NCI-H2107 treated with DMSO at 0.1 percent for 48 hours (cell line): ENCODE results near the gene PPP1R14C.

Experiments
- DNase-seq: peaks from one replicate; lab custom pipeline; 2025; ENCODE audit not compliant: unreplicated experiment; lab: John Stamatoyannopoulos, UW

Gene PPP1R14C

DNA sequence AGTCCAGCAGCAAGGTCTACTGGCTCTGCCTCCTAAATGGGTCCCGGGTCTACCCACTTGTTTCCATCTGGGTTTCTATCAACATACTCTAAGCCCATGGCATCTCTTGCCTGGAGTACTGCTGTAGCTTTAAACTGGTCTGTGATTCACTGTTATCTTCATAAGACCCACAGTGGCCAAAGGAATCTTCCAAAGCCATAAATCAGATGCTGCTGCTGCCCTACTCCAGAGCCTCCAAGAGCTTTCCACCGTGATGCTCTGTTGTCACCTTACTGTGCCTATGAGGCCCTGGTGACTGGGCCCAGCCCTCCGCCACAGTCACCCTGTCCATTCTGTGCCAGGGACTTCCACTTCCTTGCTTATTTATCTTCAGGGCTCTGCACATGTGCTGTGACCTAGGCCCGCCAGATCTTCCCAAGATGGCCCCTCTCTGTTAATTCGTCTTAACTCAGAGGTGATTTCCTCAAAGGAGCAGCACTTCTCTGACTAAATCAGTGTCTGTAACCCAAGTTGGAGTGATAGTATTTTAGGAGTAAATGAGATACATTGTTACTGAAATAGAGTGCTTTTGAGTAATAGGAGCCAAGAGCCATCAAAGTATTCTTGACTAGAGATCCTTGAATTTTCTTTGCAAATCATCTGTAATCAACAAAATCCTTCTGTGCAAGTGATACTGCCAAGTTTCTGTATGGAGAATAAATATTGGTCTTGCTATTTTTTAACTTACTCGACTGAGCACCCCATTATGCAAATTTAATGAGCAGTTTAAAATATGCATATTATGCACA lies 102.5 kb downstream of the PPP1R14C start:
- no peak for DNase-seq

DNA sequence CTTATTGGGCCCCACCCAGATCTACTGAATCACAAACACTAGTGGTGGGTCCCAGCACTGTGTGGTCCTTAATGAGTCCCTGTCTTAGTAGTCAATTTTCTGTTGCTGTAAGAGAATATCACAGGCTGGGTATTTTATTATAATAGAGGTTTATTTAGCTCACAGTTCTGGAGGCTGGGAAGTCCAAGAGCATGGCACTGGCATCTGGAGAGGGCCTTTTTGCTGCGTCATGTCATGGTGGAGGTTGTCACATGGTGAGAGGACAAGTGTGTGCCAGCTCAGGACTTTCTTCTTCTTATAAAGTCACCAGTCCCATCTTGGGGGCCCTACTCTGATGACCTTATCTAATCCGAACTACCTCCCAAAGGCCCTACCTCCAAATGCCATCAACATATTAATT lies 105.0 kb downstream of the PPP1R14C start:
- no peak for DNase-seq

DNA sequence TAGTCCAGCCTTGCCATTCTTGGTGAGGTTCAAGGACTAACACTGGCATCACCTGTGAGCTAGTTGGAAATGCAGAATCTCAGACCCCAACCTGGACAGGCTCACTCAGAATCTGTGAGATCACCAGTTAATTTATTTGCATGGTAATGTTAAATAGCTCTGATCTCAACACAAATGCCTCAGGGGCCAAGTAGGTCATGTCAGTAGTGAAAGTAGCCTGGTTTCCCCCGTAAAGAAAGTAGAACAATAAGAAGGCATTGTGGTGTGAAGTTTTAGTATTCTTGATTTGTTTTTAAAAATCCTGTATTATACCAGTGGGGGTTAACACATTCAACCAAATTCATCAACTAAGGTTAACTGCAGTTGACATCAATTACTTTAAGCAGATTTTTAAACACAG lies 105.5 kb downstream of the PPP1R14C start:
- DNase-seq, result no peak

DNA sequence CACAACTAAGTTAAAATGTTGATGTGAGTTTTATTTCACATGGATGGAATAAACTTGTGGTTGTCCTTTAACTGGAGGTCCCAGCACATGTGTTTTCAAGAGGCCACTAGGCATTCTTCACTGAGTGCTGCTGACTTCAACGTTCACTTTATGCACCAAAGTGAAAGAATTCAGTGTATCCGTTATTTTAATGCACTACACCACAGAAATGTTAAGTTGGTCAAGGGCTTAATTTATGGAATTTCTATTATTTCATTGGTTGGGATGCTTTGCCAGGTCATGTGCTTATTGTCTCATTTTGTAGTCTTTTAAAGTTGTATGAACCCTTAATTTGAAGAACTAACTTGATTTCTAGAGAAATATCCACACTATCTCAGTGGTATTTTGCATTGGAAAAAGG lies 106.4 kb downstream of the PPP1R14C start:
- no peak for DNase-seq

DNA sequence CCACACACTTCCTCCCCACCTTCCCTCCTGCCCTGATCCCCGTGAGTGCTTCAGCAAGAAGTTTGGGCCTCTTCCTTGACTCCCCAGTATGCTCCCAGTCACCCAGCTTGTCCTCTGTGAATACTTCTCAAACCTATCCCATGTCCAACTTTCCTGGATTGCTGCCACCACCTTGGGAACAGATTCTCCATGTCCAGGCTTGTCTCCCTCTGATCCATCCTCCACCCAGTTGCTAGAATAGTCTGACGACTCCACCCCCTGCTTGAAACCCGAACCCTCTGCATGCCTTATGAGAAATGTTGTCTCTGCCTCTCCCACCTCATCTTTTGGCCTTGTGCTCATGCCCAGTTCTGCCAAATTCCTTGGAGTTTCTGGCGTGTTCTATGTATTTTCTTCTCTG lies 108.0 kb downstream of the PPP1R14C start:
- no peak for DNase-seq

DNA sequence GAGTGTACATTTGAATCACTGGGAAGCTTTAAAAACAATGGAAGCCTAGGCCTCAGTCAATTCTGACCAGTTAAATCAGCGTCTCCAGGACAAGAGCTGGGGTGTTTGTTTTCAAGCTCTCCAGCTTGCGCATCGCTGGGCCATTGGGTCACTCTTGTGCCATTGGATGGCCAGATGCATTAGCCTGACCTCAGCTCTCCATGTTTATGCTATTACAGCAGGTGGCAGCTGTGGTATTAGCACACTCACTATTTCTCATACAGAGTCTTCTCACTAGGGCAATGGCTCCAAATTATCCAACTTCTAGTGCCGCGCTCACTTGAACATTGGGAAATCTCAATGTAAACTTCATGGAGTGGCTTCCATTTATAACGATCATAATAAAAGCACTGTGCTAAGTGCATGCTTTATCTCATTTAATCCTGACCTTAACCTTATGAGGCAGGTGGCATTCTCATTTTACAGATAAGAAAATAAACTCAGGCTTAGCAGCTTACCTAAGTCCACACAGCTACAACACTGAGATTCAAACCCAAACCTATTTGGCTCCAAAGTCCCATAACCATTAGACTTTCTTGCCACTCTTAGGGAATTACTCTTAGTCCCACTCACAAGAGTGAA lies 108.8 kb downstream of the PPP1R14C start:
- no peak for DNase-seq

DNA sequence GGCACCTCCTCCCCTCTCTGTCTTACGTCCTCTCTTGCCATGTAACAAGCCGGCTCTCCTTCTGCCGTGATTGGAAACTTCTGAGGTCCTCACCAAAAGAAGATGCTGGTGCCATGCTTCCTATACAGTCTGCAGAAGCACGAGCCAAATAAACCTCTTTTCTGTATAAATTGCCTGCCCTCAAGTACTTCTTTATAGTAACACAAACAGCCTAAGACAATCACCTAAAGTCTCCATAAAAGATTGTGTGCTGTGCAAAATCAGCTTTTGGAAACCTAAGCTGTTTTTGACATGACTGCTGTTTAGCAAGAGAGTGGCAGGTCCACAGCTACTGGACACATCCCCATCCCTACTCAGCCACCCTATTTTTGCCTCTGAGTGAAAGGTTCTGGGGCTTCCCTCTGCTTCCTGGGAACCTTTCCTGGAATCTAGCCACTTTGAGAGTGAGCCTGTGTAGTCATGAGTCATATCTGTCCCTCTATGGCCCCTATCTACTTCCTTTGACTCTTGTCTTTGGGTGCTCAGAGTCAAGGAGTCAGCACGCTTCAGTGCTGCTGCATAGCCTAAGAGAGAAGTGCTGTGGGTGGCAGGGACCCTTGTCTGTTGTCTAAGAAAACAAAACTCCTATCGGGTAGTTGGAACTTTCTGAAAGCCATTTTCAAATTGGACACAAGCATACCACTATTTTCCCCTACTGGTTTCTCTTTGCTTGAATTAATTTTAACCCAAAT lies 110.0 kb downstream of the PPP1R14C start:
- DNase-seq, result no peak

DNA sequence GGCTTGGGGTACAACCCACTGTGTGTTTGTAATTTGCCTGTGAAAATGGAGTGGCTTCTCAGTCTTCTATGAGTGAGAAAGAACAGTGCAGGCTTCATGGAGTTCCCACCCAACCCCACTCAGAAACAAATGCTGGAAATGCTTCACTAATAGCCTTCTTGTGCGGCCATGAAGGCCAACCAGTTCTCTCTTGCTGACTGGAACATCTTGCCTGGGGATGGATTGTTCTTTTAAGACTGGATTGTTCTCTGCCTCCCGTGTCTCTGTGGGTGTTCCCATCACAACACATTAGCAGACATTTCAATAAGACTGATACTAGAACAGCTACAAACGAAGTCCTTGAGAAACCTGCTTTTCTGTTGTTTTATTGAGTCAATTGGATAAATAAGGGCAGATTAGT lies 110.6 kb downstream of the PPP1R14C start:
- no peak for DNase-seq

DNA sequence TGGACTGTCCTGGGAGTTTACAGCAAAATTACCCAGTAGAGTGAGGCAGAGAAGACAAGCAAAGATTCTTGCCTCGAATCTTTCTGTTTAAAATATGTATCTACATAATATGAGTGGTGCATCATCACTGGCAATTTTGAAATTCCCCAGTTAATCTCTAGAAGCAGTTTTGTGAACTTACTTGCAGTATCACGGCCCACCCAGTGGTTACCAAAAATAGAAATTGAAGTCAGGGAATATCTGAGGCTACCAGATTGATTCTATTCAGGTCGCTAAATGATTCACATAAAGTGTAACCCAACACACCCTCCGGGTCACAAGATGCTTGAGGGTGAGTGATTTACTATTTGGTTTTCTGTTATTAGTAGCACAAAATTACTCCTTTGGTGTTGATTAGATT lies 111.9 kb downstream of the PPP1R14C start:
- DNase-seq, result no peak

DNA sequence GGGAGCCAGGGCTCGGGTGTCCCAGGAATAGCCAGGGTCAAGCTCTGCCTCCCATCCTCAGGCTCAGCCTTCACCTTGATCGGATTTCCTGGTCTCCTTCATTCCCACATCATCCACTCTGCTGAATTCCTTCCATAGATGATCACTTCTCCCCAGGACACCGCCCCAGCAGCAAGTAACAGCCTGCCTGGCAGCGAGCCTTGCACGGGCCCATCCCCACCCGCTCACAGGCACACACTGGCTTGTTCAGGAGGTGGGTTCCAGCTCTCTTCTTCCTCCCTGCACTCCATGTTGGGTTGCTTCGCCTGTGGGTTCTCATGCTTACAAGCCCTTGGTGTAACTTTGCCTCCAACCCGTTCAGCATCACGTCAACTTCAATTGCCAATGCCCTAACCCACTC lies 113.0 kb downstream of the PPP1R14C start:
- DNase-seq, result no peak

DNA sequence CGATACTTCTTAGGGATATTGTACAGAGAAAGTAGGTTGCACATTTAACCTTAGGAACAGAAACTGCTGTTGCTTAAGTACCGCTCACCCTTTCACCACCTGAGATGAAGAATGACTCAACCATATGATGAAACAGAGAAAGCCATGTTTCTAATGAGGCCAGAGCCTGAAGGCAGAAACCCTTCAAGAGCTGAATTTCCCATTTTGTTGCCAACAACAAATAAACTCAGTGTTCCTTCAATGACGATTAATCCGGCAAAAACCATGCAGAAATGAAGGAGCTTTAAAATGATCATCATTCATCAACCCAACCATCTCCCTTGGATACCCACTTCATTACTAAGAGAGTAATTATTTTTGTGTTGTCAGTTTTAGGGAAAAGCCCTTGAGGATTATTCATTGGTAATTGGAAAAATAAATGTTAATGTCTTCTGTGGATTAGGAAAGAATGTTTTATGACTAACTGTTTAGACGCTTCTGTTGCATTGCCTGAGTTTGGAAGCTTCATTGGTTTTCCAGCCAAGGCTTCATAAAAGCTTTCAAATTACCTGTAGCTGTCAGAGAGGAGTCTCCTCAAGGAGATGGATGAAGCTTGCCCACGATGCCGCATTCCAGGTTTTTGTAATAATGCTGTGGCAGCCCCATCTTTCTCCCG lies 113.9 kb downstream of the PPP1R14C start:
- DNase-seq, result no peak

DNA sequence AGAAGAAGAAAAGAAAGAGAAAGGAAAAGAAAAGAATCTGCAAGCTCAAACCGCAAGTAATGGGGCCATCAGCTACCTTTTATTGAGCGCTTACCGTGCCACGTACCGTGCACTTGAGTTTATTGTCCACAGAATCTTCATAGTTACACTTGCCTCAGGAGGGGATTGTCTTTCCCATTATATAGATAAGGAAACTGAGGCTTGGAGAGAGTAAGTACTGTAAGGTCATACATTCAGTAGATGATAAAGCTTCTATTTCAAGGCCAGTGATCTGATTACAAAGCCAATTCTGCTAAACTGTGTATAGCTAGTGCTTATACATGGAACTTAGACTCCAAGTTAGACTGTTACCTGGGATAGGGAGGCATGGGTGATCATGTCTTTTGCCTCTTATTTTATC lies 115.5 kb downstream of the PPP1R14C start:
- no peak for DNase-seq

DNA sequence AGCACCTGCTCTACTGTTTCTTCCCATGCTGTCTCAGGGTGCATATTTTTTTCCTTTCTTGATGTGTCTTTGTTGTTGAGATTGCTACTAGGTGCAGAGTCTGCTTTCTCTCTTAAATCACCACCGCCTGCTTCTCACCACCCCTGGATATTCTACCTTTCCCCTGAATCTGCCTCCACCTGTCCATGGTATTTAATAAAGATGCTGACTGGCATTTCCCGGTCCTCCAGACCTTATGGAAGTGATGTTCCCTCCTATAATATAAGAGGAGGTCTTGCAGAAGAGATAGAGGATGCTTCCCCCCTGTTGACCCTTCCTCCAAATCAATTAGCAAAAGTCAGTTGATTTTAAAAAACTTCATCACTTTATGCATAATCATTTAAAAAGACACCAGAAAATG lies 118.1 kb downstream of the PPP1R14C start:
- DNase-seq, result no peak

DNA sequence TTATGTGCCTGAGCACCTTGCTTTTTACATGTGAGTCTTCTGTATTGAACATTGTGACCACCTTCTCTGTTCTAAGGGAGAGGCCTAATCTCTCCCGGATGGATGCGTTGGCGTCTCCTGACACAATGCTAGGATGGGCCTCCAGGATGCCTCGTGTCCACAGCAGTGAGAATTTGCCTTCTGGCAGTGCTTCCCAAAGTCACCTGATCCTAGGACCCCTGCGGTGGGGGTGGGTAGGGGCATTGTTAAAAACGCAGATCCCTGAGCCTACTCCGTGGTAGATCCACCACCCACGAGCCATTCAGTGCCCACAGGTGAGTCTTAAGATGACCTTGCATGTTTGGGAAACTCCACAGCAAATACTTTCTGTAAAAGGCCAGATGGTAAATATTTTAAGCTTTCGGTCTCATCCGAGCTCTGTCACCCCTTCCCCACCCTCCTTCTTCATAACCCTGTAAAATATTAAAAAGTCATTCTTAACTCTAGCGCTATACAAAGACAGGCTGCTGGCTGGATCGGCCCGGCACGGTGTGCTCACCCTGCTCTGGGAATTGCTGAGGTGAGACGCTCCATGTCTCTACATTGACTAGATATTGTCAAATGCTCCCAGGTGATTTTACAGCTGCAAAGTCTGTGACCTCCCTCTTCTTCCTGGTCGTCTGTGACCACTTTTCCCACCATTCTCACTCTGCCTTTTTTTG lies 119.3 kb downstream of the PPP1R14C start:
- DNase-seq, result no peak

DNA sequence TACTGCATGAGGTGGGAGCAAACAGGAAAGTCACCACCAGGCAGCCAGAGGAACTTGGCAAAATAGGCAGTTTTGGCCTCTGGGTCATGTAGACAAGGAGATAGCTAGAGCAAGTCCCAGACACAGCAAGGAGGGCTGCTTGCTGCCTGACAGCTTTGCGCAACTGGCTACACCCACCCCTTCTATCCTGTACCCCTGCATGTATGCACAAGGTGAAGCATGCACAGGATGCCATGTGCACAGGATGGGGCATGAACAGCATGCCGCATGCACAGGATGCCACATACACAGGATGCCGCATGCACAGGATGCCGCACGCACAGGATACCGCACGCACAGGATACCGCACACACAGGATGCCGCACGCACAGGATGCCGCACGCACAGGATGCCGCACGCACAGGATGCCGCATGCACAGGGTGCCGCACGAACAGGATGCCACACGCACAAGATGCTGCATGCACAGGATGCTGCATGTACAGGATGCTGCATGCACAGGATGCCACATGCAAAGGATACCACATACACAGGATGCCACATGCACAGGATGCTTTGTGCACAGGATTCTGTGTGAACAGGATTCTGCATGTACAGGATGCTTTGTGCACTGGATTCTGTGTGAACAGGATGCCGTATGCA lies 121.0 kb downstream of the PPP1R14C start:
- no peak for DNase-seq

DNA sequence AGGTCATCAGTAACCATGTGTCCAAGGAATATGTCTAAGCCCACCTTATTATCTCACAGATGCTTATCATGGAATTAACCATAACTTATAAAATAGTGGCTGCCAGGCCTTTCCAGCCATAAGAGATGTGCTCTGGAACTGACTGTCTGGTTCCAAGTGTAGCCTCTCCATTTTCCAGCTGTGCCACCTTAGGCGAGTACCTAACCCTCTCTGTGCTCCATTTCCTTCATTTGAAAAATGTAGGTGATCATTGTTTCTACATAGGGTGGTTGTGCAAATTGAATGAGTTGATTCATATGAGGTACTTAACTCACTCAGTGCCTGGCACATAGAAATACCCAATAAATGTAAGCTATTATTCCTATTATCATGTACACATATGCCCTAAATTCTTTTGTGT lies 123.5 kb downstream of the PPP1R14C start:
- no peak for DNase-seq

DNA sequence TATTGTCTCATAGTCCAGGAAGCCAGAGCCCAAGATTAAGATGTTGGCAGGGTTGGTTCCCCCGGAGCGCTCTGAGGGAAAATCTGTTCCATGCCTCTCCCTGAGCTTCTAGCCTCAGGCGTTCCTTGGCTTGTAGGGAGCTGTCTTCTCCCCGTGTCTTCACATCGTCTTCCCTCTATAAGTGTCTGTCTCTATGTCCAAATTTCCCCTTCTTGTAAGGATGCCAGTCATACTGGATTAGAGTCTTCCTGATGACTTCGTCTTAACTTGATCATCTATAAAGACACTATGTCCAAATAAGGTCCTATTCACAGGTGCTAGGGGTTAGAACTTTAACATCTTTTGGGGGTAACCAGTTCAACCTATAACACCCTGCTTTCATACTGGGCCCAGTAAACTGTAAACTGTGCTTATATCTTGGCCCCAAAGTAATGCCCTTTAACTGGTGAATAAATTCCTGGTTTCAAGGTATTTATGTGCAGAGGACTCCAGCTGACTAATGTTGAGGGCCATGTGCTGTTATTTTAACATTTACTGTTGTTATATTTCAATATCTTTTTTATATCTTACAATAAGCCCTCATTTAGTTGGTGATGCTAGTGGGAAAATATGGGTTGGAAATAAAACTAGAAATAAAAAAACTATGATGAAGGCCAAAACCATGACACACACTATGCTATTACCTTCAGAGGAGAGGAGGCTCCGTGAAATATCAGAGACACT lies 124.3 kb downstream of the PPP1R14C start:
- DNase-seq, result no peak

DNA sequence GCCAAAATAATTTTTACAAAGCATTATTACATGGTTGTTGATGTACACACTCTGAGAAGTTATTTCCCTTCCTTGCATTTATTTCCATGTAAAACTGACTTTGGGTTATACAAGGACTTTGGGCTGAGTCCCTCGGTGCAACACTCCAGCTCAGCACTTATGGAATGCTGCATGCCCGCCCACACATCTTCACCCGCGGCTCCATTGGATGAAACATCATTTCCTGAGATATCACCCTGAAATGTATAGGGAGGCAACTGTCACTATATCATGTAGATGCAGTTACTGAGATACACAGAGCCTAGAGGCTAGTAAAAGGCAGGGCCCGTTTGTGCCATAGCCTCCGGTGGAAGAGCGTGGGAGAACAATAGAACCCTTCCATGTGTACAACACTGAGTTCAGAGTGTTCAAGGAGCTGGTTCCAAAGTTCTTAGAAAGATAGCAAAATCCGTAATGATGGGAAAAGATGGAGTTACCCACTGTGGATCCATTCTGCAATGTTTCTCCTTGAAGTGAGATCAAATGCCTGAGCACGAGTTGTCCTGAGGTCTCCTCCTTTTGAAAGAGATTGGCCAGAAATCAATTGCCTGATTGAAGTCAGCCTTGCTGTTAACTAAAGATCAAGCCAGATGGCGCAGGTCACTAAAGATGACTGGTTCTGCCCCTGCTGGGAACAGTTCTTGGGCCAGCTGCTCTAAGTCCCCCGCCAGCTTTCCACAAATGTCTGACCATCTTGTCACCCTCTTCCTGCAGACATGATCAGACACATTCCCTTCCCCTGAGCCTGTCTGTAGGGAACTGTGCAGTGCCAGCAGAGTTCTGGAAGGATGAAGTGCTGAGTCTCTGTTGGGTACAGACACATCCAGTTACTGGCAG lies 125.1 kb downstream of the PPP1R14C start:
- DNase-seq, result no peak
